Stimulated activated CD8-positive, alpha-beta memory T cell treated with anti-CD3 and anti-CD28 coated beads, Interleukin-7, amount 100 ng/mL, for 48 hours (primary cell): ENCODE data around the gene MCM5.
"Not testable (repeated sequence)": the region's sequence is repeated elsewhere in the genome, so short reads cannot be mapped to it uniquely, and the experiment has no call there.

Experiments
- DNase-seq, 2 donors: peaks; one replicate each; pipeline ENCODE4 v3.0.0-alpha.2; 2020; ENCODE audit warnings: low read depth in 1 of 2; ENCODE audit errors: extremely low read depth in 1 of 2

The MCM5 gene

GRCh38 chr22:35430897-35431322 is 31.0 kb downstream of the MCM5 start:
- peak; percentile 14 to 20 for DNase-seq

GRCh38 chr22:35431483-35432227 is 31.7 kb downstream of the MCM5 start:
- no peak for DNase-seq

- no peak for DNase-seq
These were observed 32.4 kb downstream of the MCM5 start for GRCh38 chr22:35432228-35432905.

GRCh38 chr22:35434061-35434710 is 34.2 kb downstream of the MCM5 start:
- DNase-seq, result no peak

- no peak for DNase-seq
These were observed 35.3 kb downstream of the MCM5 start for GRCh38 chr22:35435201-35435740.

- no peak for DNase-seq
These were observed 36.5 kb downstream of the MCM5 start for GRCh38 chr22:35436421-35436820.

GRCh38 chr22:35437049-35437448 is 37.1 kb downstream of the MCM5 start:
- DNase-seq, result peak in 1 of 2 donors; percentile 20

GRCh38 chr22:35438673-35439364 is 38.9 kb downstream of the MCM5 start:
- not testable (repeated sequence) for DNase-seq

GRCh38 chr22:35439365-35439717 is 39.4 kb downstream of the MCM5 start:
- DNase-seq, result no peak

GRCh38 chr22:35440129-35440528 is 40.2 kb downstream of the MCM5 start:
- no peak for DNase-seq

GRCh38 chr22:35441489-35442100 is 41.7 kb downstream of the MCM5 start:
- no peak for DNase-seq

- DNase-seq, result no peak
These were observed 42.5 kb downstream of the MCM5 start for GRCh38 chr22:35442471-35442870.

GRCh38 chr22:35443338-35443737 is 43.4 kb downstream of the MCM5 start:
- no peak for DNase-seq

- no peak for DNase-seq
These were observed 44.1 kb downstream of the MCM5 start for GRCh38 chr22:35443790-35444684.

- DNase-seq, result no peak
These were observed 44.9 kb downstream of the MCM5 start for GRCh38 chr22:35444685-35445399.

- DNase-seq, result no peak
These were observed 46.0 kb downstream of the MCM5 start for GRCh38 chr22:35445933-35446332.

GRCh38 chr22:35446365-35446764 is 46.4 kb downstream of the MCM5 start:
- peak in 1 of 2 donors; percentile 7 for DNase-seq

GRCh38 chr22:35448523-35448922 is 48.6 kb downstream of the MCM5 start:
- DNase-seq, result no peak
